GM23338 (cell line): ENCODE measurements around the gene EXD3. TPM values are rescaled to one million over a fixed set of nuclear protein-coding genes. Genes with fewer than 3 reads are reported as not detected.
"Not testable (repeated sequence)": the region's sequence is repeated elsewhere in the genome, so short reads cannot be mapped to it uniquely, and the experiment has no call there.

Experiments
- ATAC-seq: fragments of 200-7000 bp; cut with Tn5 transposase; 3 replicates; pipeline ENCODE4 v1.9.1; 2020
- DNase-seq: peaks from one replicate; pipeline ENCODE4 v3.0.0-alpha.2; 2015; ENCODE audit warnings: low spot score
- H2AFZ ChIP-seq: fragments of 200-600 bp; sonication (generic); 2 replicates; pipeline ENCODE4 v1.8.0; 2016; ENCODE audit warnings: antibody characterized with exemption, mild to moderate bottlenecking, moderate library complexity
- H3F3A ChIP-seq: fragments of 200-600 bp; sonication (generic); replicated peaks from 2 replicates; pipeline ENCODE4 v1.8.0; 2017; ENCODE audit warnings: antibody characterized with exemption, mixed run types, low read depth
- H3K27ac ChIP-seq: fragments of 200-600 bp; sonication (generic); 2 replicates; pipeline ENCODE4 v1.6.1; 2016; ENCODE audit warnings: low read depth
- H3K27me3 ChIP-seq: fragments of 200-600 bp; sonication (generic); 2 replicates; pipeline ENCODE4 v1.8.0; 2016; ENCODE audit warnings: mild to moderate bottlenecking, mixed run types, moderate library complexity; ENCODE audit not compliant: insufficient read depth
- H3K36me3 ChIP-seq: fragments of 200-600 bp; sonication (generic); 2 replicates; pipeline ENCODE4 v1.8.0; 2016; ENCODE audit warnings: mild to moderate bottlenecking; ENCODE audit not compliant: insufficient read depth
- H3K4me1 ChIP-seq: fragments of 200-600 bp; sonication (generic); 2 replicates; pipeline ENCODE4 v1.8.0; 2016; ENCODE audit warnings: mild to moderate bottlenecking, moderate library complexity; ENCODE audit not compliant: insufficient read depth
- H3K4me2 ChIP-seq: fragments of 200-600 bp; sonication (generic); 2 replicates; pipeline ENCODE4 v1.7.1; 2017; ENCODE audit warnings: mixed run types
- H3K4me3 ChIP-seq: fragments of 200-600 bp; sonication (generic); 2 replicates; pipeline ENCODE4 v1.6.1; 2016; ENCODE audit warnings: mixed run types
- H3K79me2 ChIP-seq: fragments of 200-600 bp; sonication (generic); replicated peaks from 2 replicates; pipeline ENCODE4 v1.8.0; 2017; ENCODE audit warnings: mild to moderate bottlenecking; ENCODE audit not compliant: insufficient read depth
- H3K9me2 ChIP-seq: fragments of 200-600 bp; sonication (generic); 2 replicates; pipeline ENCODE4 v1.8.0; 2017; ENCODE audit not compliant: insufficient read depth
- H4K20me1 ChIP-seq: fragments of 200-600 bp; sonication (generic); replicated peaks from 2 replicates; pipeline ENCODE4 v1.8.0; 2017; ENCODE audit warnings: mild to moderate bottlenecking; ENCODE audit not compliant: insufficient read depth
- H3K27ac Mint-ChIP-seq: 2 replicates; pipeline ENCODE4 v1.8.0; 2020; ENCODE audit warnings: inconsistent platforms, mild to moderate bottlenecking, moderate library complexity, mixed read lengths
- H3K27me3 Mint-ChIP-seq: 3 replicates; pipeline ENCODE4 v1.8.0; 2022; ENCODE audit warnings: low read depth, mild to moderate bottlenecking, moderate library complexity, mixed read lengths, inconsistent platforms; ENCODE audit not compliant: insufficient read depth, poor library complexity
- H3K36me3 Mint-ChIP-seq: 3 replicates; pipeline ENCODE4 v1.8.0; 2021; ENCODE audit warnings: low read depth, mild to moderate bottlenecking, inconsistent platforms, moderate library complexity, mixed read lengths
- H3K4me1 Mint-ChIP-seq: 3 replicates; pipeline ENCODE4 v1.8.0; 2020; ENCODE audit warnings: mild to moderate bottlenecking, inconsistent platforms, mixed read lengths
- H3K4me3 Mint-ChIP-seq: 3 replicates; pipeline ENCODE4 v1.8.0; 2021; ENCODE audit warnings: moderate library complexity, mild to moderate bottlenecking, inconsistent platforms, mixed read lengths
- H3K9me3 Mint-ChIP-seq: 3 replicates; pipeline ENCODE4 v1.8.0; 2020; ENCODE audit warnings: moderate library complexity, mild to moderate bottlenecking, inconsistent platforms, mixed read lengths
- CREB1 ChIP-seq: fragments of 250-450 bp; sonication (Bioruptor Pico); IDR thresholded peaks from 2 replicates; pipeline ENCODE4 v1.5.0; 2020; ENCODE audit warnings: low read depth, mild to moderate bottlenecking, moderate library complexity
- EZH2 ChIP-seq: fragments of 200-600 bp; sonication (generic); IDR thresholded peaks from one replicate; pipeline ENCODE4 v1.8.0; 2017; ENCODE audit warnings: antibody characterized with exemption, mild to moderate bottlenecking, low read depth; ENCODE audit not compliant: unreplicated experiment
- EZH2phosphoT487 ChIP-seq: fragments of 200-600 bp; sonication (generic); IDR thresholded peaks from one replicate; pipeline ENCODE4 v1.8.1; 2018; ENCODE audit warnings: antibody characterized with exemption; ENCODE audit not compliant: unreplicated experiment
- JUNB ChIP-seq: IDR thresholded peaks from one replicate; pipeline ENCODE4 v1.6.1; 2016; ENCODE audit warnings: antibody characterized with exemption; ENCODE audit not compliant: unreplicated experiment
- NANOG ChIP-seq: IDR thresholded peaks from 2 replicates; pipeline ENCODE4 v1.6.1; 2016; ENCODE audit warnings: antibody characterized with exemption, borderline replicate concordance
- POLR2AphosphoS5 ChIP-seq: IDR thresholded peaks from 2 replicates; pipeline ENCODE4 v1.6.1; 2016; ENCODE audit warnings: antibody characterized with exemption, low read depth
- STAT1 ChIP-seq: IDR thresholded peaks from one replicate; pipeline ENCODE4 v1.6.1; 2016; ENCODE audit warnings: antibody characterized with exemption; ENCODE audit not compliant: unreplicated experiment
- ZNF114 ChIP-seq: fragments of 250-450 bp; sonication (Bioruptor Pico); IDR thresholded peaks from 2 replicates; pipeline ENCODE4 v1.5.0; 2020; ENCODE audit warnings: mild to moderate bottlenecking, moderate library complexity
- ZNF331 ChIP-seq: fragments of 250-450 bp; sonication (Bioruptor Pico); IDR thresholded peaks from 2 replicates; pipeline ENCODE4 v1.5.0; 2020; ENCODE audit warnings: low read depth, mild to moderate bottlenecking, moderate library complexity
- polyA plus RNA-seq: library from polyadenylated mRNA; unstranded; fragments of >200 nt; fragmentation: Nextera tagmentation; extraction: Ambion mirVana; gene quantifications from 2 replicates; pipeline ENCODE4 v1.2.1, GENCODE V29; 2016
- total RNA-seq: library from RNA; depleted of rRNA; stranded (reverse); fragments of >200 nt; shearing (Covaris generic); gene quantifications from 2 replicates; pipeline ENCODE4 v1.2.3, GENCODE V29; 2014
- TF ChIP-seq, protein P1 (sequence below): IDR thresholded peaks from one replicate; pipeline ENCODE4 v1.6.1; 2018; ENCODE audit warnings: antibody characterized with exemption; ENCODE audit not compliant: unreplicated experiment
- TF ChIP-seq, protein P2 (sequence below): IDR thresholded peaks from 2 replicates; pipeline ENCODE4 v1.6.1; 2016; ENCODE audit warnings: antibody characterized with exemption

The EXD3 gene
- total and polyA plus RNA-seq, 2 experiments from 2014 or later: 3.6 to 9.7 TPM

GRCh38 chr9:137467161-137467581, 44.2 kb upstream of the EXD3 start:
- no peaks in the 10 kb centered on the region for H3K36me3 ChIP-seq
- H3K4me3 Mint-ChIP-seq: no peak overlapping the region
- no peaks in the 10 kb centered on the region for H4K20me1 ChIP-seq
- no peak overlapping the region for H3K27ac ChIP-seq
- H2AFZ ChIP-seq: no peak overlapping the region
- H3K27me3 Mint-ChIP-seq: peaks cover 8% of the 10 kb centered on the region
- TF ChIP-seq ZNF114 (CRISPR knock-in tag) (no peak), ZNF331 (no peak)
- H3K79me2 ChIP-seq: no peaks in the 10 kb centered on the region
- no peak overlapping the region for H3K27ac Mint-ChIP-seq
- H3K4me2 ChIP-seq: no peak overlapping the region
- ATAC-seq (no peak), DNase-seq (no peak)
- H3F3A ChIP-seq: no peaks in the 10 kb centered on the region
- no peaks in the 10 kb centered on the region for H3K4me1 ChIP-seq
- H3K27me3 ChIP-seq: no peaks in the 10 kb centered on the region
- no peak overlapping the region for H3K4me3 ChIP-seq
- H3K9me3 Mint-ChIP-seq: no peaks in the 10 kb centered on the region; the same call in 2 of the 3 replicates
- no peaks in the 10 kb centered on the region; the same call in 2 of the 3 replicates for H3K36me3 Mint-ChIP-seq
- H3K9me2 ChIP-seq: no peaks in the 10 kb centered on the region
- no peaks in the 10 kb centered on the region for H3K4me1 Mint-ChIP-seq

- H3K4me3 ChIP-seq, H3K9me2 ChIP-seq, H3K4me2 ChIP-seq, H2AFZ ChIP-seq, H3K36me3 ChIP-seq, H3K4me1 ChIP-seq, H3K27me3 Mint-ChIP-seq, H3K4me3 Mint-ChIP-seq, H3K36me3 Mint-ChIP-seq, H3K27ac ChIP-seq, H3F3A ChIP-seq, H4K20me1 ChIP-seq, H3K4me1 Mint-ChIP-seq, H3K27me3 ChIP-seq, H3K9me3 Mint-ChIP-seq, H3K79me2 ChIP-seq, H3K27ac Mint-ChIP-seq, ATAC-seq, DNase-seq: not testable (repeated sequence)
Observed at GRCh38 chr9:137466389-137467085, 43.6 kb upstream of the EXD3 start.

- no peak overlapping the region for H3K4me3 Mint-ChIP-seq
- Histone ChIP-seq H3K4me1 (no peaks in the 10 kb centered on the region), H3K4me2 (no peak overlapping the region), H2AFZ (no peak overlapping the region), H3K9me2 (no peaks in the 10 kb centered on the region), H3K36me3 (no peaks in the 10 kb centered on the region), H4K20me1 (no peaks in the 10 kb centered on the region), H3K4me3 (no peak overlapping the region), H3K79me2 (no peaks in the 10 kb centered on the region), H3K27ac (no peak overlapping the region), H3K27me3 (no peaks in the 10 kb centered on the region), H3F3A (no peaks in the 10 kb centered on the region)
- H3K4me1 Mint-ChIP-seq: no peaks in the 10 kb centered on the region
- peaks cover 10% of the 10 kb centered on the region for H3K27me3 Mint-ChIP-seq
- H3K36me3 Mint-ChIP-seq: no peaks in the 10 kb centered on the region; the same call in 2 of the 3 replicates
- no peaks in the 10 kb centered on the region; the same call in 2 of the 3 replicates for H3K9me3 Mint-ChIP-seq
- no peak overlapping the region for H3K27ac Mint-ChIP-seq
- ATAC-seq (no peak), DNase-seq (no peak)
- no peak for TF ChIP-seq JUNB
- TF ChIP-seq EZH2phosphoT487: no peak
- no peak for TF ChIP-seq STAT1
- no peak for TF ChIP-seq EZH2
- no peak for TF ChIP-seq NANOG
- TF ChIP-seq, protein P1, sequence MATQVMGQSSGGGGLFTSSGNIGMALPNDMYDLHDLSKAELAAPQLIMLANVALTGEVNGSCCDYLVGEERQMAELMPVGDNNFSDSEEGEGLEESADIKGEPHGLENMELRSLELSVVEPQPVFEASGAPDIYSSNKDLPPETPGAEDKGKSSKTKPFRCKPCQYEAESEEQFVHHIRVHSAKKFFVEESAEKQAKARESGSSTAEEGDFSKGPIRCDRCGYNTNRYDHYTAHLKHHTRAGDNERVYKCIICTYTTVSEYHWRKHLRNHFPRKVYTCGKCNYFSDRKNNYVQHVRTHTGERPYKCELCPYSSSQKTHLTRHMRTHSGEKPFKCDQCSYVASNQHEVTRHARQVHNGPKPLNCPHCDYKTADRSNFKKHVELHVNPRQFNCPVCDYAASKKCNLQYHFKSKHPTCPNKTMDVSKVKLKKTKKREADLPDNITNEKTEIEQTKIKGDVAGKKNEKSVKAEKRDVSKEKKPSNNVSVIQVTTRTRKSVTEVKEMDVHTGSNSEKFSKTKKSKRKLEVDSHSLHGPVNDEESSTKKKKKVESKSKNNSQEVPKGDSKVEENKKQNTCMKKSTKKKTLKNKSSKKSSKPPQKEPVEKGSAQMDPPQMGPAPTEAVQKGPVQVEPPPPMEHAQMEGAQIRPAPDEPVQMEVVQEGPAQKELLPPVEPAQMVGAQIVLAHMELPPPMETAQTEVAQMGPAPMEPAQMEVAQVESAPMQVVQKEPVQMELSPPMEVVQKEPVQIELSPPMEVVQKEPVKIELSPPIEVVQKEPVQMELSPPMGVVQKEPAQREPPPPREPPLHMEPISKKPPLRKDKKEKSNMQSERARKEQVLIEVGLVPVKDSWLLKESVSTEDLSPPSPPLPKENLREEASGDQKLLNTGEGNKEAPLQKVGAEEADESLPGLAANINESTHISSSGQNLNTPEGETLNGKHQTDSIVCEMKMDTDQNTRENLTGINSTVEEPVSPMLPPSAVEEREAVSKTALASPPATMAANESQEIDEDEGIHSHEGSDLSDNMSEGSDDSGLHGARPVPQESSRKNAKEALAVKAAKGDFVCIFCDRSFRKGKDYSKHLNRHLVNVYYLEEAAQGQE: no peak
- no peak for TF ChIP-seq POLR2AphosphoS5
- TF ChIP-seq, protein P2, sequence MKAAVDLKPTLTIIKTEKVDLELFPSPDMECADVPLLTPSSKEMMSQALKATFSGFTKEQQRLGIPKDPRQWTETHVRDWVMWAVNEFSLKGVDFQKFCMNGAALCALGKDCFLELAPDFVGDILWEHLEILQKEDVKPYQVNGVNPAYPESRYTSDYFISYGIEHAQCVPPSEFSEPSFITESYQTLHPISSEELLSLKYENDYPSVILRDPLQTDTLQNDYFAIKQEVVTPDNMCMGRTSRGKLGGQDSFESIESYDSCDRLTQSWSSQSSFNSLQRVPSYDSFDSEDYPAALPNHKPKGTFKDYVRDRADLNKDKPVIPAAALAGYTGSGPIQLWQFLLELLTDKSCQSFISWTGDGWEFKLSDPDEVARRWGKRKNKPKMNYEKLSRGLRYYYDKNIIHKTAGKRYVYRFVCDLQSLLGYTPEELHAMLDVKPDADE: no peak
- TF ChIP-seq ZNF114 (CRISPR knock-in tag): no peak
- no peak for TF ChIP-seq CREB1 (CRISPR knock-in tag)
- no peak for TF ChIP-seq ZNF331
Observed at GRCh38 chr9:137465720-137466388, 42.9 kb upstream of the EXD3 start.
